Measurements from ENCODE around the gene PAM16. TPM values are rescaled to one million over a fixed set of nuclear protein-coding genes. Genes with fewer than 3 reads are reported as not detected.

The PAM16 gene
- 42.6 and 45.8 TPM in 2 replicates for total RNA-seq

GRCh38 chr16:4350787-4351659 lies at the start of gene PAM16:
TSS of gene PAM16 (minus strand) at chr16:4351321. CDS start at chr16:4351234, 87 bp downstream.

DNA sequence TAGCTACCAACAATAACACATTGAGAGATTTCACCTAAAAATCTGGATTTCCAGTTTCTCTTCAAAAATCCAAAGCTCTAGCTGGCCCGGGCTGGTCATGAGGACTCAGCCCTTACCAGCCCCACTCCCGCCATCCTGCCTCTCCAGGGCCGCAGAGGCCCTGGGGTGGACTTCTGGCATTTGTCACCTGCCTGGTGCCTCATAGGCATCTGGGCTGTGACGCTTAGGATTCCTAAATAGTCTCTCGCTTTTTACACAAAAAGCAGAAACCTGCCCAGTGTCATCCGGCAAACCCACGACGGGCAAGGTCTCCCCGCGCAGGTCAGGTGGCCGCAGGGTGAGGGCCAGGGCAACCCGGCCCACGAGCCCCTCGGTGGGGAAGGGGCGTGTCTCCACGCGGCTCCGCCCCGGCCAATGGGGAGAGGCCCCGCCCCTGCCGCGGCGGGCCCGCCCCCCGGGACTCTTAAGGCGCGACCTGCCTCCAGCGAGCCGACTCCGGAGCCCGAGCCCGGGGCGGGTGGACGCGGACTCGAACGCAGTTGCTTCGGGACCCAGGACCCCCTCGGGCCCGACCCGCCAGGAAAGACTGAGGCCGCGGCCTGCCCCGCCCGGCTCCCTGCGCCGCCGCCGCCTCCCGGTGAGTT lies 20.4 kb upstream of the PAM16 start, which contains the start of gene VASN:
TSS of gene VASN (plus strand) at position 492 of the 644 bp plus-strand sequence. CDS start 9,030 bp downstream, outside the sequence.

GRCh38 chr16:4315186-4316107 lies 35.7 kb downstream of the PAM16 start, which contains the start of gene GLIS2:
TSS of gene GLIS2 (plus strand) at chr16:4316067. CDS start at chr16:4332281, 16,214 bp downstream.

Other genes with a start within 250 kb of the PAM16 start
- gene ADCY9, start 234.9 kb downstream of the PAM16 start, total RNA-seq = 8.2 and 20.2 TPM in 2 replicates
- gene SRL, start 109.2 kb downstream of the PAM16 start, total RNA-seq = under 0.01 TPM in 1 of 2 replicates, not detected in the other
- gene TFAP4, start 78.3 kb downstream of the PAM16 start, total RNA-seq = 6.0 and 14.7 TPM in 2 replicates
- 1.3 and 1.4 TPM in 2 replicates for gene GLIS2, start 35.3 kb downstream of the PAM16 start, total RNA-seq
- gene VASN, start 20.5 kb upstream of the PAM16 start, total RNA-seq = 7.5 and 15.4 TPM in 2 replicates
- gene CORO7, start 65.3 kb upstream of the PAM16 start, total RNA-seq = 7.2 and 18.6 TPM in 2 replicates
- 67.0 and 74.0 TPM in 2 replicates for gene DNAJA3, start 74.5 kb upstream of the PAM16 start, total RNA-seq
- 52.0 and 96.1 TPM in 2 replicates for gene NMRAL1, start 123.3 kb upstream of the PAM16 start, total RNA-seq
- gene HMOX2, start 125.1 kb upstream of the PAM16 start, total RNA-seq = 45.8 and 119 TPM in 2 replicates
- gene CDIP1, start 187.5 kb upstream of the PAM16 start, total RNA-seq = 9.4 and 15.1 TPM in 2 replicates
- under 0.01 TPM in 1 of 2 replicates, not detected in the other for gene C16orf96, start 205.0 kb upstream of the PAM16 start, total RNA-seq